A549 (cell line): Measurements from ENCODE around the gene ATF4. TPM values are rescaled to one million over a fixed set of nuclear protein-coding genes. Genes with fewer than 3 reads are reported as not detected.

Experiments
- ATAC-seq, 2 experiments: fragments of 200-7000 bp in 1 of 2; fragments of >200 bp in 1 of 2; cut with Nextera tagmentation in 1 of 2; cut with Tn5 transposase in 1 of 2; 3 replicates each; pipeline versions ENCODE4 v1.8.0 to v1.9.1; 2018 to 2020; ENCODE audit warnings: mild to moderate bottlenecking in 1 of 2, moderate library complexity in 1 of 2
- CTCF ChIA-PET: fragments of 300-600 bp; sonication (Branson Sonifier 250); formaldehyde crosslinking; extraction: SDS; loops from one replicate; lab custom pipeline; 2021; ENCODE audit warnings: antibody characterized with exemption, inconsistent platforms; lab: Yijun Ruan, JAX
- POLR2A ChIA-PET: fragments of 350-600 bp; formaldehyde crosslinking; extraction: SDS; loops from one replicate; lab custom pipeline; 2021; ENCODE audit warnings: antibody characterized with exemption, inconsistent platforms; lab: Yijun Ruan, JAX
- DNase-seq, 2 experiments: peaks; one replicate each; pipeline versions ENCODE4 v3.0.0 to v3.0.0-alpha.2; 2011 to 2016; ENCODE audit warnings: low read depth in 1 of 2, low spot score in 1 of 2
- FAIRE-seq: peaks from 2 replicates; lab custom pipeline; 2011; peaks lifted over from hg19 to GRCh38; lab: Jason Lieb, UNC
- H3K27ac ChIP-seq, 2 experiments: fragments of >200 bp; sonication (Bioruptor Twin); formaldehyde crosslinking; 3 replicates each; pipeline ENCODE4 v1.5.1; 2016 to 2017
- H3K4me1 ChIP-seq: fragments of >200 bp; sonication (Bioruptor Twin); formaldehyde crosslinking; 3 replicates; pipeline ENCODE4 v1.6.1; 2016
- H3K4me2 ChIP-seq: fragments of >200 bp; sonication (Bioruptor Twin); formaldehyde crosslinking; 3 replicates; pipeline ENCODE4 v1.6.1; 2016
- H3K4me3 ChIP-seq: fragments of >200 bp; sonication (Bioruptor Twin); formaldehyde crosslinking; 3 replicates; pipeline ENCODE4 v1.5.1; 2016
- H3K9me3 ChIP-seq: fragments of >200 bp; sonication (Bioruptor Twin); formaldehyde crosslinking; 3 replicates; pipeline ENCODE4 v1.6.1; 2016
- BHLHE40 ChIP-seq: IDR thresholded peaks from 2 replicates; pipeline ENCODE4 v1.6.1; 2012; ENCODE audit warnings: low read depth, low read length, inconsistent platforms
- CBX2 ChIP-seq: fragments of 200-600 bp; sonication (generic); IDR thresholded peaks from 2 replicates; pipeline ENCODE4 v1.6.1; 2016; ENCODE audit warnings: low read depth, mild to moderate bottlenecking, borderline replicate concordance
- CEBPB ChIP-seq, 2 experiments: fragments of >200 bp in 1 of 2; sonication (Bioruptor Twin) in 1 of 2; formaldehyde crosslinking in 1 of 2; IDR thresholded peaks; 2 replicates each; pipeline ENCODE4 v1.6.1; 2012 to 2016
- EP300 ChIP-seq, 2 experiments: fragments of >200 bp; sonication (Bioruptor Twin); formaldehyde crosslinking; IDR thresholded peaks; 2 replicates in 1 of 2; 3 replicates in 1 of 2; pipeline ENCODE4 v1.6.1; 2016 to 2017
- FOSL2 ChIP-seq, 2 experiments: fragments of 450-650 bp in 1 of 2; fragments of >200 bp in 1 of 2; sonication (Bioruptor Twin) in 1 of 2; formaldehyde crosslinking; IDR thresholded peaks; 2 replicates each; pipeline versions ENCODE4 v1.5.0 to v1.6.1; 2016 to 2020; ENCODE audit warnings: mild to moderate bottlenecking in 1 of 2, moderate library complexity in 1 of 2
- HMGXB4 ChIP-seq: fragments of 250-450 bp; sonication (Bioruptor Pico); IDR thresholded peaks from 2 replicates; pipeline ENCODE4 v1.5.0; 2021; ENCODE audit warnings: mild to moderate bottlenecking, moderate library complexity, borderline replicate concordance
- HOXB13 ChIP-seq: fragments of 250-450 bp; sonication (Bioruptor Pico); IDR thresholded peaks from 2 replicates; pipeline ENCODE4 v1.5.0; 2020; ENCODE audit warnings: low read depth, mild to moderate bottlenecking, moderate library complexity
- JUN ChIP-seq, 2 experiments: fragments of >200 bp; sonication (Bioruptor Twin); formaldehyde crosslinking; IDR thresholded peaks; 2 replicates in 1 of 2; 3 replicates in 1 of 2; pipeline ENCODE4 v1.6.1; 2016 to 2017
- KDM1A ChIP-seq: fragments of 200-600 bp; sonication (generic); IDR thresholded peaks from 2 replicates; pipeline ENCODE4 v1.6.1; 2016; ENCODE audit warnings: low read depth, mild to moderate bottlenecking
- KDM5A ChIP-seq: fragments of 200-600 bp; sonication (generic); IDR thresholded peaks from 2 replicates; pipeline ENCODE4 v1.6.1; 2016; ENCODE audit warnings: antibody characterized with exemption, mild to moderate bottlenecking
- MAZ ChIP-seq: fragments of 150-350 bp; IDR thresholded peaks from 2 replicates; pipeline ENCODE4 v1.6.1; 2014; ENCODE audit warnings: antibody characterized with exemption, low read depth, low read length, borderline replicate concordance
- MYC ChIP-seq: IDR thresholded peaks from 2 replicates; pipeline ENCODE4 v1.6.1; 2012; ENCODE audit warnings: mild to moderate bottlenecking, inconsistent platforms, low read length, improper control_type of control experiment, borderline replicate concordance
- PBX3 ChIP-seq: IDR thresholded peaks from 2 replicates; pipeline ENCODE4 v1.6.1; 2012
- POLR2AphosphoS2 ChIP-seq: conservative IDR thresholded peaks from 2 replicates; pipeline ENCODE4 v1.6.1; 2012; ENCODE audit warnings: low read length, improper control_type of control experiment, inconsistent platforms
- RCOR1 ChIP-seq: fragments of 150-350 bp; IDR thresholded peaks from 2 replicates; pipeline ENCODE4 v1.6.1; 2014; ENCODE audit warnings: antibody characterized with exemption, low read length, low read depth
- RFX5 ChIP-seq: fragments of 450-650 bp; IDR thresholded peaks from 2 replicates; pipeline ENCODE4 v1.7.1; 2014; ENCODE audit warnings: antibody characterized with exemption, mild to moderate bottlenecking, moderate library complexity
- SMC3 ChIP-seq: fragments of >200 bp; sonication (Bioruptor Twin); formaldehyde crosslinking; IDR thresholded peaks from 3 replicates; pipeline ENCODE4 v1.6.1; 2018; ENCODE audit warnings: inconsistent platforms
- SREBF2 ChIP-seq: fragments of 450-650 bp; IDR thresholded peaks from 2 replicates; pipeline ENCODE4 v1.6.1; 2014; ENCODE audit warnings: mild to moderate bottlenecking, moderate library complexity
- TFCP2L1 ChIP-seq: fragments of 250-450 bp; sonication (Bioruptor Pico); IDR thresholded peaks from 2 replicates; pipeline ENCODE4 v1.5.0; 2021; ENCODE audit warnings: mild to moderate bottlenecking
- ZFP36 ChIP-seq: fragments of 450-650 bp; IDR thresholded peaks from 2 replicates; pipeline ENCODE4 v1.6.1; 2014; ENCODE audit warnings: borderline replicate concordance; ENCODE audit not compliant: partially characterized antibody
- ZNF302 ChIP-seq: fragments of 250-450 bp; sonication (Bioruptor Pico); IDR thresholded peaks from 2 replicates; pipeline ENCODE4 v1.9.0; 2021; ENCODE audit warnings: inconsistent platforms, mild to moderate bottlenecking, moderate library complexity
- ZSCAN20 ChIP-seq: fragments of 250-450 bp; sonication (Bioruptor Pico); IDR thresholded peaks from 2 replicates; pipeline ENCODE4 v1.8.0; 2022; ENCODE audit warnings: mild to moderate bottlenecking, moderate library complexity
- WGBS: methylation state at CpG from one replicate; pipeline ENCODE4 v1.1.6; 2017; ENCODE audit errors: missing lambda C conversion rate; 5-methylcytosine and 5-hydroxymethylcytosine counted together
- polyA plus RNA-seq, 4 experiments: library from polyadenylated mRNA; depleted of rRNA in 3 of 4; stranded (reverse); fragments of >200 nt; fragmentation: RNase III in 1 of 4; extraction: RNeasy Plus Mini Kit Qiagen cat#74134 plus additional on column Dnase treatment in 1 of 4; gene quantifications; 2 replicates in 3 of 4; 3 replicates in 1 of 4; pipeline ENCODE4 v1.2.3, GENCODE V29; 2011 to 2017
- TF ChIP-seq, protein P1 (sequence below): fragments of >200 bp; sonication (Bioruptor Twin); formaldehyde crosslinking; IDR thresholded peaks from 3 replicates; pipeline ENCODE4 v1.5.1; 2016
- TF ChIP-seq, protein P2 (sequence below): fragments of 150-350 bp; IDR thresholded peaks from 2 replicates; pipeline ENCODE4 v1.6.1; 2014; ENCODE audit warnings: low read depth, mild to moderate bottlenecking, low read length
- TF ChIP-seq, protein P3 (sequence below): fragments of 450-650 bp; IDR thresholded peaks from 2 replicates; pipeline ENCODE4 v1.6.1; 2014; ENCODE audit warnings: antibody characterized with exemption

The ATF4 gene
- polyA plus RNA-seq, 2 of the 4 experiments (the other 2 are of a cell fraction) = 242 to 593 TPM

- ATAC-seq (no peak), DNase-seq (no peak), FAIRE-seq (no peak)
- Histone ChIP-seq H3K27ac (no peak overlapping the region), H3K4me3 (no peak overlapping the region), H3K9me3 (no peaks in the 10 kb centered on the region), H3K4me1 (peaks cover 7% of the 10 kb centered on the region; the same call in 1 of the 3 replicates), H3K4me2 (no peak overlapping the region)
- CTCF ChIA-PET = interaction anchor here (0.9 to 2.3 kb wide), 3 partner anchors 15 to 35 kb away, joined by 3 to 10 read pairs (median 4); no protein-coding TSS in a partner anchor
- TF ChIP-seq, protein P1, sequence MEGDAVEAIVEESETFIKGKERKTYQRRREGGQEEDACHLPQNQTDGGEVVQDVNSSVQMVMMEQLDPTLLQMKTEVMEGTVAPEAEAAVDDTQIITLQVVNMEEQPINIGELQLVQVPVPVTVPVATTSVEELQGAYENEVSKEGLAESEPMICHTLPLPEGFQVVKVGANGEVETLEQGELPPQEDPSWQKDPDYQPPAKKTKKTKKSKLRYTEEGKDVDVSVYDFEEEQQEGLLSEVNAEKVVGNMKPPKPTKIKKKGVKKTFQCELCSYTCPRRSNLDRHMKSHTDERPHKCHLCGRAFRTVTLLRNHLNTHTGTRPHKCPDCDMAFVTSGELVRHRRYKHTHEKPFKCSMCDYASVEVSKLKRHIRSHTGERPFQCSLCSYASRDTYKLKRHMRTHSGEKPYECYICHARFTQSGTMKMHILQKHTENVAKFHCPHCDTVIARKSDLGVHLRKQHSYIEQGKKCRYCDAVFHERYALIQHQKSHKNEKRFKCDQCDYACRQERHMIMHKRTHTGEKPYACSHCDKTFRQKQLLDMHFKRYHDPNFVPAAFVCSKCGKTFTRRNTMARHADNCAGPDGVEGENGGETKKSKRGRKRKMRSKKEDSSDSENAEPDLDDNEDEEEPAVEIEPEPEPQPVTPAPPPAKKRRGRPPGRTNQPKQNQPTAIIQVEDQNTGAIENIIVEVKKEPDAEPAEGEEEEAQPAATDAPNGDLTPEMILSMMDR = no peak
- TF ChIP-seq MAZ (no peak), JUN (IDR thresholded peaks at IDR 0.05) (no peak), ZSCAN20 (CRISPR knock-in tag) (no peak), CEBPB (IDR thresholded peaks at IDR 0.05) (no peak), BHLHE40 (no peak), KDM5A (no peak), KDM1A (no peak), MYC (no peak), FOSL2 (IDR thresholded peaks at IDR 0.05) (no peak), FOSL2 (CRISPR knock-in tag; IDR thresholded peaks at IDR 0.05) (no peak), RFX5 (no peak), SREBF2 (no peak), SMC3 (no peak), HOXB13 (CRISPR knock-in tag) (no peak), ZNF302 (CRISPR knock-in tag) (no peak)
- TF ChIP-seq, protein P2, sequence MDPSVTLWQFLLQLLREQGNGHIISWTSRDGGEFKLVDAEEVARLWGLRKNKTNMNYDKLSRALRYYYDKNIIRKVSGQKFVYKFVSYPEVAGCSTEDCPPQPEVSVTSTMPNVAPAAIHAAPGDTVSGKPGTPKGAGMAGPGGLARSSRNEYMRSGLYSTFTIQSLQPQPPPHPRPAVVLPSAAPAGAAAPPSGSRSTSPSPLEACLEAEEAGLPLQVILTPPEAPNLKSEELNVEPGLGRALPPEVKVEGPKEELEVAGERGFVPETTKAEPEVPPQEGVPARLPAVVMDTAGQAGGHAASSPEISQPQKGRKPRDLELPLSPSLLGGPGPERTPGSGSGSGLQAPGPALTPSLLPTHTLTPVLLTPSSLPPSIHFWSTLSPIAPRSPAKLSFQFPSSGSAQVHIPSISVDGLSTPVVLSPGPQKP = no peak
- TF ChIP-seq, protein P3, sequence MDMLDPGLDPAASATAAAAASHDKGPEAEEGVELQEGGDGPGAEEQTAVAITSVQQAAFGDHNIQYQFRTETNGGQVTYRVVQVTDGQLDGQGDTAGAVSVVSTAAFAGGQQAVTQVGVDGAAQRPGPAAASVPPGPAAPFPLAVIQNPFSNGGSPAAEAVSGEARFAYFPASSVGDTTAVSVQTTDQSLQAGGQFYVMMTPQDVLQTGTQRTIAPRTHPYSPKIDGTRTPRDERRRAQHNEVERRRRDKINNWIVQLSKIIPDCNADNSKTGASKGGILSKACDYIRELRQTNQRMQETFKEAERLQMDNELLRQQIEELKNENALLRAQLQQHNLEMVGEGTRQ = no peak
- WGBS = 63% methylated on average over 13 of the region's 13 CpGs
- POLR2A ChIA-PET = no interaction called here
Observed at GRCh38 chr22:39476664-39477063, 43.7 kb upstream of the ATF4 start.

GRCh38 chr22:39477542-39477941 is 42.8 kb upstream of the ATF4 start:
- DNase-seq (no peak), FAIRE-seq (no peak), ATAC-seq (no peak)
- no peak for TF ChIP-seq TFCP2L1
- TF ChIP-seq PBX3 = no peak
- TF ChIP-seq EP300 (IDR thresholded peaks at IDR 0.05) = no peak
- TF ChIP-seq MYC = no peak
- no peak for TF ChIP-seq HMGXB4 (CRISPR knock-in tag)
- TF ChIP-seq POLR2AphosphoS2 = no peak
- no peak for TF ChIP-seq RCOR1
- TF ChIP-seq MAZ = no peak
- no peak for TF ChIP-seq CBX2
- TF ChIP-seq ZFP36 = no peak
- no peak for TF ChIP-seq ZSCAN20 (CRISPR knock-in tag)
- ChIA-PET CTCF (interaction anchor here (1.1 to 1.9 kb wide), 4 partner anchors 16 to 57 kb away, joined by 3 to 5 read pairs (median 4); no protein-coding TSS in a partner anchor), POLR2A (interaction anchor here (0.7 kb wide), 1 partner anchor 45 kb away, joined by 3 read pairs; no protein-coding TSS in a partner anchor)
- 55% methylated on average over 9 of the region's 9 CpGs for WGBS
- no peak overlapping the region for H3K4me2 ChIP-seq
- H3K4me1 ChIP-seq = peaks cover 7% of the 10 kb centered on the region; the same call in 1 of the 3 replicates
- no peak overlapping the region for H3K4me3 ChIP-seq
- H3K27ac ChIP-seq = no peak overlapping the region
- no peaks in the 10 kb centered on the region for H3K9me3 ChIP-seq
